ENCODE results near the gene TGFBR3L. TPM values are rescaled to one million over a fixed set of nuclear protein-coding genes. Genes with fewer than 3 reads are reported as not detected.

The TGFBR3L gene
- total and polyA plus RNA-seq, 2 of the 4 experiments (the other 2 are of a cell fraction) = 0.94 TPM; not detected in 1

Other genes starting within 250 kb of the TGFBR3L start
- not detected in 2 replicates for gene RETN, start 245.8 kb upstream of the TGFBR3L start, total RNA-seq (2012; rRNA removed)
- not detected in 2 replicates for gene RETN, start 245.8 kb upstream of the TGFBR3L start, polyA plus RNA-seq (2012; rRNA removed)
- not detected in 2 replicates for gene MCEMP1, start 237.7 kb upstream of the TGFBR3L start, total RNA-seq (2012; rRNA removed)
- 0.15 TPM in 1 of 2 replicates, not detected in the other for gene MCEMP1, start 237.7 kb upstream of the TGFBR3L start, polyA plus RNA-seq (2012; rRNA removed)
- gene TRAPPC5, start 234.0 kb upstream of the TGFBR3L start, total RNA-seq (2012; rRNA removed) = 54.7 and 73.0 TPM in 2 replicates
- gene TRAPPC5, start 234.0 kb upstream of the TGFBR3L start, polyA plus RNA-seq (2012; rRNA removed) = 109 and 185 TPM in 2 replicates
- not detected in 2 replicates for gene FCER2, start 212.7 kb upstream of the TGFBR3L start, total RNA-seq (2012; rRNA removed)
- not detected in 2 replicates for gene FCER2, start 212.7 kb upstream of the TGFBR3L start, polyA plus RNA-seq (2012; rRNA removed)
- not detected in 2 replicates for gene CLEC4G, start 182.7 kb upstream of the TGFBR3L start, total RNA-seq (2012; rRNA removed)
- gene CLEC4G, start 182.7 kb upstream of the TGFBR3L start, polyA plus RNA-seq (2012; rRNA removed) = not detected in 2 replicates
- gene CD209, start 167.3 kb upstream of the TGFBR3L start, total RNA-seq (2012; rRNA removed) = not detected in 2 replicates
- not detected in 2 replicates for gene CD209, start 167.3 kb upstream of the TGFBR3L start, polyA plus RNA-seq (2012; rRNA removed)
- not detected in 2 replicates for gene CLEC4M, start 151.6 kb upstream of the TGFBR3L start, total RNA-seq (2012; rRNA removed)
- gene CLEC4M, start 151.6 kb upstream of the TGFBR3L start, polyA plus RNA-seq (2012; rRNA removed) = not detected in 2 replicates
- gene EVI5L, start 84.6 kb upstream of the TGFBR3L start, total RNA-seq (2012; rRNA removed) = 12.7 and 15.0 TPM in 2 replicates
- 14.6 and 15.0 TPM in 2 replicates for gene EVI5L, start 84.6 kb upstream of the TGFBR3L start, polyA plus RNA-seq (2012; rRNA removed)
- gene PRR36, start 40.4 kb upstream of the TGFBR3L start, total RNA-seq (2012; rRNA removed) = not detected in 2 replicates
- gene PRR36, start 40.4 kb upstream of the TGFBR3L start, polyA plus RNA-seq (2012; rRNA removed) = 0.02 and 0.06 TPM in 2 replicates
- gene LRRC8E, start 26.3 kb upstream of the TGFBR3L start, total RNA-seq (2012; rRNA removed) = 6.9 and 7.2 TPM in 2 replicates
- 6.4 and 6.9 TPM in 2 replicates for gene LRRC8E, start 26.3 kb upstream of the TGFBR3L start, polyA plus RNA-seq (2012; rRNA removed)
- 3.9 and 4.1 TPM in 2 replicates for gene MAP2K7, start 11.0 kb upstream of the TGFBR3L start, total RNA-seq (2012; rRNA removed)
- gene MAP2K7, start 11.0 kb upstream of the TGFBR3L start, polyA plus RNA-seq (2012; rRNA removed) = 15.6 TPM in 2 replicates
- 12.5 TPM in 2 replicates for gene SNAPC2, start 5.5 kb downstream of the TGFBR3L start, total RNA-seq (2012; rRNA removed)
- 29.2 and 34.9 TPM in 2 replicates for gene SNAPC2, start 5.5 kb downstream of the TGFBR3L start, polyA plus RNA-seq (2012; rRNA removed)
- gene CTXN1, start 11.3 kb downstream of the TGFBR3L start, total RNA-seq (2012; rRNA removed) = 0.36 and 0.56 TPM in 2 replicates
- 7.4 and 12.8 TPM in 2 replicates for gene CTXN1, start 11.3 kb downstream of the TGFBR3L start, polyA plus RNA-seq (2012; rRNA removed)
- gene TIMM44, start 28.8 kb downstream of the TGFBR3L start, total RNA-seq (2012; rRNA removed) = 37.6 and 43.0 TPM in 2 replicates
- 52.3 and 65.3 TPM in 2 replicates for gene TIMM44, start 28.8 kb downstream of the TGFBR3L start, polyA plus RNA-seq (2012; rRNA removed)
- 56.9 and 59.0 TPM in 2 replicates for gene ELAVL1, start 90.8 kb downstream of the TGFBR3L start, total RNA-seq (2012; rRNA removed)
- 51.3 and 55.6 TPM in 2 replicates for gene ELAVL1, start 90.8 kb downstream of the TGFBR3L start, polyA plus RNA-seq (2012; rRNA removed)
- not detected in 2 replicates for gene CCL25, start 137.9 kb downstream of the TGFBR3L start, total RNA-seq (2012; rRNA removed)
- gene CCL25, start 137.9 kb downstream of the TGFBR3L start, polyA plus RNA-seq (2012; rRNA removed) = not detected in 2 replicates
- not detected in 2 replicates for gene FBN3, start 234.8 kb downstream of the TGFBR3L start, total RNA-seq (2012; rRNA removed)
- not detected in 2 replicates for gene FBN3, start 234.8 kb downstream of the TGFBR3L start, polyA plus RNA-seq (2012; rRNA removed)

Measured in IMR-90 (cell line).